H54 (cell line): ENCODE measurements around the gene RPL28.

Source experiments
- DNase-seq: peaks from one replicate; pipeline ENCODE4 v3.0.0; 2011; ENCODE audit warnings: low spot score, mixed read lengths; ENCODE audit not compliant: insufficient read length
- FAIRE-seq: peaks from 3 replicates; lab custom pipeline; 2011; peaks lifted over from hg19 to GRCh38; lab: Jason Lieb, UNC
- POLR2A ChIP-seq: IDR thresholded peaks from 2 replicates; pipeline ENCODE4 v1.6.1; 2011; ENCODE audit warnings: low read depth, mild to moderate bottlenecking, low read length

The RPL28 gene

GRCh38 chr19:55347442-55348009 is 38.2 kb upstream of the RPL28 start:
- no peak for TF ChIP-seq POLR2A
- FAIRE-seq (no peak), DNase-seq (no peak)

GRCh38 chr19:55348317-55349034 is 37.3 kb upstream of the RPL28 start:
- DNase-seq (no peak), FAIRE-seq (no peak)
- TF ChIP-seq POLR2A = no peak

GRCh38 chr19:55350620-55351315 is 35.0 kb upstream of the RPL28 start:
- DNase-seq (no peak), FAIRE-seq (no peak)
- TF ChIP-seq POLR2A = no peak

GRCh38 chr19:55352040-55352439 is 33.7 kb upstream of the RPL28 start:
- TF ChIP-seq POLR2A = no peak
- FAIRE-seq (no peak), DNase-seq (peak; percentile 97)

GRCh38 chr19:55352549-55353145 is 33.1 kb upstream of the RPL28 start:
- FAIRE-seq (no peak), DNase-seq (no peak)
- TF ChIP-seq POLR2A = no peak

- FAIRE-seq = no peak
- no peak for TF ChIP-seq POLR2A
- DNase-seq = no peak
These were observed 32.4 kb upstream of the RPL28 start for GRCh38 chr19:55353356-55353802.

- FAIRE-seq (no peak), DNase-seq (peak; percentile 96)
- TF ChIP-seq POLR2A = peak; percentile 49; the same call in 1 of the 2 replicates
These were observed 31.7 kb upstream of the RPL28 start for GRCh38 chr19:55353803-55354697.

- DNase-seq (no peak), FAIRE-seq (no peak)
- TF ChIP-seq POLR2A = no peak
These were observed 31.0 kb upstream of the RPL28 start, which contains the start of gene COX6B2 for GRCh38 chr19:55354698-55355212. COX6B2 (minus strand) TSS chr19:55354719; CDS start chr19:55354521, 198 bp downstream.

- DNase-seq = no peak
- FAIRE-seq = no peak
- no peak for TF ChIP-seq POLR2A
These were observed 30.4 kb upstream of the RPL28 start for GRCh38 chr19:55355213-55355821.

- FAIRE-seq (no peak), DNase-seq (no peak)
- TF ChIP-seq POLR2A = no peak
These were observed 27.2 kb upstream of the RPL28 start for GRCh38 chr19:55358493-55358892.

GRCh38 chr19:55358943-55359908 is 26.5 kb upstream of the RPL28 start:
- no peak for TF ChIP-seq POLR2A
- DNase-seq = no peak
- FAIRE-seq = no peak

GRCh38 chr19:55360902-55361301 is 24.8 kb upstream of the RPL28 start:
- TF ChIP-seq POLR2A = no peak
- DNase-seq (no peak), FAIRE-seq (no peak)
